Stimulated activated memory B cell treated with anti-CD40 and anti-IgM and Interleukin-4, amounts not matched to agents 10 μg/mL and 1 μg/mL and 100 μg/mL, for 72 hours (primary cell): ENCODE data around the gene UNC93A.
"Not testable (repeated sequence)": the region's sequence is repeated elsewhere in the genome, so short reads cannot be mapped to it uniquely, and the experiment has no call there.

Experiments
- ATAC-seq: fragments of 150-1000 bp; cut with Tn5 transposase; 2 replicates; pipeline ENCODE4 v1.10.0; 2021
- H3K27ac Mint-ChIP-seq: one replicate; pipeline ENCODE4 v1.8.0; 2022; ENCODE audit warnings: mild to moderate bottlenecking, mixed read lengths
- H3K27me3 Mint-ChIP-seq: one replicate; pipeline ENCODE4 v1.8.0; 2022; ENCODE audit warnings: mixed read lengths
- H3K36me3 Mint-ChIP-seq: one replicate; pipeline ENCODE4 v1.8.0; 2022; ENCODE audit warnings: mixed read lengths
- H3K4me1 Mint-ChIP-seq: one replicate; pipeline ENCODE4 v1.8.0; 2022; ENCODE audit warnings: mixed read lengths
- H3K4me3 Mint-ChIP-seq: one replicate; pipeline ENCODE4 v1.8.0; 2022; ENCODE audit warnings: mild to moderate bottlenecking, moderate library complexity, mixed read lengths
- H3K9me3 Mint-ChIP-seq: one replicate; pipeline ENCODE4 v1.8.0; 2022; ENCODE audit warnings: mixed read lengths

The UNC93A gene

DNA sequence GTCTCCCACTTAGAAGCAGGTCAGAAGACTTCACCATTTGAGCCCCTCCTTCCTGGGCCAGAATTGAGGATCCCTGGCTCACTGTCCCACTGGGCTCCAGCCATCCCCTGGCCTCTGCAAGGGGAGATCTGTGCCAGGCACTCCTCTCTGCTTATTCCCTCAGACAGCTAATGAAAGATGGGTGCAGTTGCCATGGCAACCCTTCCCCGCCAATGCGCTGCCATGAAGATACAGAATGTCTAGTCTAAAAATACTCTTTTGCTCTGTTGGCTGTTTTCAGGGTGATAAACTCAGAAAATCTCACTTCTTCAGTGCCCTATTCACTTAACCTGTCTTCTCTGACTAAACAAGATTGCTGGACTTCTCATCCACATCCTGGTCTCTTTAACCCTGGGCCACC is 20.2 kb downstream of the UNC93A start:
- H3K27me3 Mint-ChIP-seq = peaks cover 36% of the 10 kb centered on the region
- peaks cover 4% of the 10 kb centered on the region for H3K9me3 Mint-ChIP-seq
- no peak for ATAC-seq
- no peak overlapping the region for H3K27ac Mint-ChIP-seq
- no peaks in the 10 kb centered on the region for H3K36me3 Mint-ChIP-seq
- no peak overlapping the region for H3K4me3 Mint-ChIP-seq
- H3K4me1 Mint-ChIP-seq = peaks cover 6% of the 10 kb centered on the region

DNA sequence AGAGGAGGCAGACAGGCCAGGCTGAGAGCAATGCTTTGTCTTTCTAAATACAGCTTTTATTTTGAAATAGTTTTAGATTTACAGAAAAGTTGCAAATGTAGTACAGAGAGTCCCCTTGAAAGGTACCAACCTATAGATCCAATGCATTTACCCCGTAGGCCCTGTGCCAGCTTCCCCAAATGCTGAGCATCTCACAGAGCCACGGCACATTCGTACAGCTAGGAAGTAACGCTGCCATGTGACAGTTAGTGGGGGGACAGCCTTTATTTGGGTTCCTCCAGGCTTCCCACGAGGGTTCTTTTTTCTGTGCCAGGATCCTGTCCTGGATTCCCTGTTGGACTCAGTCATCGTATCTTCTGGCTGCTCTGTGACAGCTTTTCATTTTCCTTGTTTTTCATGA is 20.6 kb downstream of the UNC93A start:
- not testable (repeated sequence) for ATAC-seq, H3K4me1 Mint-ChIP-seq

DNA sequence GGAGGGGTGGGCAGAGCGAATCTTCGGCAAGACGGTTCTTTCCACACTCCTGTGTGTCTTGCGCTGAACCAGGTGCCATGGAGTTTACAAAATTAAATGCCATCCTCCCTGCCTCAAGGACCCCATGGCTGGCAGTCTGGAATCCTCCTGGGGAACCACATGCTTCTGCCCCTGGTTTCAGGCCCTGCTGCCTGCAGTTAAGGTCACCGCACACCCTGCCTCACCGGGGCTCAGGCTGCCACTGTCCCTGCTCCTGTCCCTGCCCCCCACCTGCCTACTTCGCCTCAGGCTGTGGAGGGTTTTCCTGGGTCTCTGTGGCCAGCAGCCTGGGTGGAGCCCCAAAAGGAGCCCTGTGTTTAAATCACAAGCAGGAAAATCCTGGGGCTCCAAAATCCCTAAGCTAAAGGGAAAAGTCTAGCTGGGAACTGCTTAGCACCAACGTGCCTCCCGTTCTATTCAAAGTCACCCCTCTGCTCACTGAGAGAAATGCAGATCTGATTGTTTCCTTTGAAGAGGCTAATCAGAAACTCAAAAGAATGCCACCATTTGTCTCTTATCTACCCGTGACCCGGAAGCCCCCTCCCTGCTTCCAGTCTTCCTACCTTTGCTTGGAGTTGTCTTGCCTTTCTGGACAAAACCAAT is 23.2 kb downstream of the UNC93A start:
- Mint-ChIP-seq H3K9me3 (no peaks in the 10 kb centered on the region), H3K36me3 (no peaks in the 10 kb centered on the region), H3K27ac (no peak overlapping the region), H3K4me3 (no peak overlapping the region), H3K4me1 (peaks cover 6% of the 10 kb centered on the region), H3K27me3 (peaks cover 30% of the 10 kb centered on the region)
- no peak for ATAC-seq

More for the DNA sequence above, 20.6 kb downstream of the UNC93A start:
- not testable (repeated sequence) for H3K27ac Mint-ChIP-seq, H3K9me3 Mint-ChIP-seq, H3K4me3 Mint-ChIP-seq, H3K36me3 Mint-ChIP-seq
- H3K27me3 Mint-ChIP-seq = peaks cover 40% of the 10 kb centered on the region

DNA sequence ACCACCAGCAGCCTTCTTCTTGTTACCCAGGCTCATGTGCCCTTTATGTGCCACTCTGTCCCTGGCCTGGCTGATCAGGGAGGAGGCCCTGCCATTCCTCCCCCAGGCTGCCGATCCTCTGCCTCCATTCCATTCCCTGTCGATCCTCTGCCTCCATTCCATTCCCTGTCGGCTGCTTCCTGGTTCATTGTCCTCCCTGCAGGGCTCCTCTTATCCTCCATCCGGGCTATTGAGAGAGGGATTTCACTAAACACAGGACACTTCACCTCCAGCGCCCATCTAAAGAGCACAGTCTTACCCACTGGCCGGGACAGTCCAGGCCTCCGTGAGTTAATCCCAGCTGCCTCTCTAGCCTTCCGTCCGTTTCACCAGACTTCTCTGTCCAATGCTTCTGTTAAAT is 26.1 kb downstream of the UNC93A start:
- H3K36me3 Mint-ChIP-seq = no peaks in the 10 kb centered on the region
- no peak for ATAC-seq
- H3K9me3 Mint-ChIP-seq = no peaks in the 10 kb centered on the region
- peaks cover 41% of the 10 kb centered on the region for H3K27me3 Mint-ChIP-seq
- no peak overlapping the region for H3K4me3 Mint-ChIP-seq
- peaks cover 6% of the 10 kb centered on the region for H3K4me1 Mint-ChIP-seq
- H3K27ac Mint-ChIP-seq = no peak overlapping the region

DNA sequence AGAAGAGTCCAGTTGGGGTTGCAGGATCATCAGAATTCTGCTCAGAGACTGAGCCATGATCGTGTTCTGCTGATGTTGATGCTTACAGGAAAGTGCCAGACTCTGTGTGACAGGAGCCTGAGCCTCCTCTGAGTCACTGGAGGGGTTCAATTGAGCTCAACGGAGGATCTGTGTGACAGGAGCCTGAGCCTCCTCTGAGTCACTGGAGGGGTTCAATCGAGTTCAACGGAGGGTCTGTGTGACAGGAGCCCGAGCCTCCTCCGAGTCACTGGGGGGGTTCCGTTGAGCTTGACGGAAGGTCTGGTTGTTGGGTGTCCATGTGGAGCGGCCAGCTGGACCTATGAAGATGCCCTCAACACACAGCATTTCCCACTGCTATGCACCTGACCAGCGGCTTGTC is 27.2 kb downstream of the UNC93A start:
- H3K4me1 Mint-ChIP-seq, H3K9me3 Mint-ChIP-seq, ATAC-seq, H3K27ac Mint-ChIP-seq, H3K36me3 Mint-ChIP-seq, H3K4me3 Mint-ChIP-seq: not testable (repeated sequence)
- H3K27me3 Mint-ChIP-seq = peaks cover 46% of the 10 kb centered on the region

DNA sequence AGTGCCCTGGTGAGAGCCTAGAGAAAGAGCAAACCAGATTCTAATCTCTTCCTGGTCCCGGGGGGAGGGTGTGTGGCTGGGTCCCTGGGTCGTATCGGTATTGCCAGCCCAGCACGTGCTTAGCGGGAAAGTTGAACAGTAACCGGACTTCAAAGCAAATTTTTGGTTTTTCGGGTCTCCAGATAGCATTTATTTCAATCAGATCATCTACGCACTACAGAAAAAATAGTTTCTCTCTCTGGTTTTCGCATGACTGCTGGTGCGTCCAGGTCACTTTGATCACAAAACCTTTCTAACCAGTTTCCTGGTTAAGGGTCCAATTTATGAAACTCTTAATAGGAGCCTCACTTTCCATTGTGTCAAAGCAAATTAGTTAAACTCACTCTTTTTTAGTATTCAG is 27.7 kb downstream of the UNC93A start:
- H3K4me1 Mint-ChIP-seq, H3K4me3 Mint-ChIP-seq, H3K9me3 Mint-ChIP-seq, H3K36me3 Mint-ChIP-seq, ATAC-seq, H3K27ac Mint-ChIP-seq: not testable (repeated sequence)
- H3K27me3 Mint-ChIP-seq = peaks cover 51% of the 10 kb centered on the region

DNA sequence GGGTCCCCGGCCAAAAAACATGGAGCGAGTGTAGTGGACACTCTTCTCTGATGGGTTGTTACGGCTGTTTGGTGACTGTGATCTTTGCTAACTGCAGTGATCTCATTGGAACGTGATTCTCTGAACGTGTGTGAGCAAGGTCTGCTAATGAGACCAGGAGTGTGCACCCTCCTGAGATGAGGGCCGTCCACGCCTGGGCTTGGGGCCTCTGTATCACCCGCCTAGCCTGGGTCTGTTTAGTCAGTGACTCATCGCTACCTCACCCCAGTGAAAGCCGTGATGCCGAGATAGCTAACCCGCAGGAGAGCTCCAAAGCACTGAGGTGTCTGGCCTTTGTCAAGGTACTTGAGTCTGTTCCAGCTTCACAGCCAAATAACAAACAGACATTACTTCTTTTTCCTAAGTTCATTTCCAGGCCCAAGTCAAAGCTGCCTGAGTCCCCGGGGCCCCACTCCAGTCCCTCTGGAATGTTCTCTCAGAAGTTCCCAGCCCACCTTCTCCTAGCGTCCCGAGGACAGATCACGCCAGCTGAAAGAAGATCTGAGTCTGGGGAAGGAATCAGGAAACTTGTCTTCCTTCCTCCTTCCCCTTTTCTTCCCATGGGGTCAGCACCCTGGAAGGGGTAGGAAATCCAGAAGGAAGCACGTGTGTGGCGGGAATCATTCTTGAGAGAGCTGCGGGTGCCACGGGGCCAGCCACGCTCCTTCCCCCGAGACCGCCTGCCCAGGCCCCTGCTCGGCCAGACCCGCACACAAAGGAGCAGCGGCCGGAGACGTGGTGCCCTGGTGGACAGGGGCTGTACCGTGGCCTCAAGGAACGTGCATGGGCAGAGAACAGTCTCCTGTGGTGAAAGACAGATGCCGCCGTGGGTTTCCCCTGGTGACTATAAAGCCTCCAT is 29.0 kb downstream of the UNC93A start:
- not testable (repeated sequence) for H3K4me3 Mint-ChIP-seq, H3K4me1 Mint-ChIP-seq, H3K27ac Mint-ChIP-seq, ATAC-seq, H3K9me3 Mint-ChIP-seq, H3K36me3 Mint-ChIP-seq
- peaks cover 56% of the 10 kb centered on the region for H3K27me3 Mint-ChIP-seq

DNA sequence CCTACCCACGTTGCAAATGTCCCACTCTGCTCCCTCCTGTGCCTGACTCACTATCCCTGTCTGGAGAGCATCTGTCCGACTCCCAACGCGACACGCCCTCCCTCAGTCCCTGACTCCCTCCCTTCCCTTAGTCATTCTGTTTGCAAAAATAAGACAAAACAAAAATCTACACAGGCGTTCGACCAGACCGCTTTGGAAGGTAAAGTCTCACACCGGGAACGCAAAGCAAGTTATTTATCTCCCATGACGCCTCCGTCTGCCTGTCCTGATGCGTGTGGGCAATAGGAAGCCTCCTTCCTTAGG is 29.6 kb downstream of the UNC93A start:
- H3K27me3 Mint-ChIP-seq = peaks cover 60% of the 10 kb centered on the region
- H3K9me3 Mint-ChIP-seq, H3K36me3 Mint-ChIP-seq, ATAC-seq, H3K4me1 Mint-ChIP-seq, H3K27ac Mint-ChIP-seq, H3K4me3 Mint-ChIP-seq: not testable (repeated sequence)

DNA sequence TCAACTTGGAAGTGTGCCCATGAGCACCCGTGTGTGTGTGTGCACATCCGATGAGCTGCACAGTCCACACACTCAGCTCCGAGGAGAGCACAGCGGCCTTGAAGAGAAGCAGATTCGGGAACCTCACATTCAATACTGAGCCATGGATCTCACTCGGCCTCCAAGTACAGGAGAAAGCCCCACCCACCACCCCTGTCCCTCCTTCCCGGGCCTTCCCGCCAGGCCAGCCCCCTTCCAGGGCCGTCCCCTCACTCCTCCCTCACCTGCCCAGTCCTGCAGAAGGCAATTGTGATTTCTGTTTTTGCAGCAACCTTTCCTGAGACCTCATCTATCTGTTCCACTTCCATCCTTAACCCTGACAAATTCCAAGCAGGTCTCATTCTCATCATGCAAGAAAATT is 30.1 kb downstream of the UNC93A start:
- H3K27me3 Mint-ChIP-seq = peaks cover 62% of the 10 kb centered on the region

DNA sequence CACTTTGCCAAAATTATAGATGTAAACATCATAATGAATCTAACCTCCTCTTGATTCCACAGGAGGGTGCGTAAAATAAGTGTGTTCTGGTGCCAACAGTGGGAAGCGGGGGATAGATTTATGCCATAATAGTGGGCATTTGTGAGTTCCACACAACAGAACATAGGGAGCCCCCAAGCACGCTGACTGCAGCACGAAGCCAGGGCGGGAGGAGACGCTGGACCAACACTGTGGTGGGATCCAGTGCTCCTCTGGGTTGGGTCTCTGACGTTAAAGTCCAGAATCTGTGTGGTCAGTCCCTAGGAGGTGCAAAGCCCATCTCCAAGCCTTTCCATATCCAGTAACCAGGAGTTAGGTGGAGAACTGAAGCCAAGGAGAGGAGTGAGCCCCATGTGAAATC is 32.0 kb downstream of the UNC93A start:
- ATAC-seq = no peak
- peaks cover 47% of the 10 kb centered on the region for H3K27me3 Mint-ChIP-seq
- H3K9me3 Mint-ChIP-seq = no peaks in the 10 kb centered on the region
- no peak overlapping the region for H3K4me3 Mint-ChIP-seq
- H3K36me3 Mint-ChIP-seq = no peaks in the 10 kb centered on the region
- H3K4me1 Mint-ChIP-seq = no peaks in the 10 kb centered on the region
- no peak overlapping the region for H3K27ac Mint-ChIP-seq

More for the DNA sequence above, 30.1 kb downstream of the UNC93A start:
- not testable (repeated sequence) for H3K27ac Mint-ChIP-seq, H3K4me3 Mint-ChIP-seq, H3K36me3 Mint-ChIP-seq, H3K9me3 Mint-ChIP-seq, H3K4me1 Mint-ChIP-seq, ATAC-seq

DNA sequence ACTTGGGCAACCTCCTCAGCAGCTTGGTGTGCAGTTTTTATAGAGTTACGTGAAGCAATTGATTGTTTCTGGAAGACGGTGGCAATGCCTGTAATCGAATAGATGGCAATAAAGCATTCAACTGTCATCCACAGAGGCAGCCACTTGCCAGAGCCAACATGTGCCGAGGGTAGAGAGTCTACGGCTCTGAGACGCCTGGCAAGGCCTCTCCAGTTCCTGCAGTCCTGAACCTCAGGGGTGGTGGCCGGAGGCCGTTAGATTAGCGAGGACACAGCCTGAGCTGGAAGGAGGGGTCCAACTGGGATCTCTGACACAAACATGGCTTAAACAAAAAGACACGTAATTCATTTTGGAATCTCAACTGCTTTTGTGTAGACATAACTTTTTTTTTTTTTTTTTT is 33.0 kb downstream of the UNC93A start:
- no peaks in the 10 kb centered on the region for H3K4me1 Mint-ChIP-seq
- ATAC-seq = no peak
- no peaks in the 10 kb centered on the region for H3K9me3 Mint-ChIP-seq
- no peaks in the 10 kb centered on the region for H3K36me3 Mint-ChIP-seq
- H3K27ac Mint-ChIP-seq = no peak overlapping the region
- peaks cover 57% of the 10 kb centered on the region for H3K27me3 Mint-ChIP-seq
- H3K4me3 Mint-ChIP-seq = no peak overlapping the region

DNA sequence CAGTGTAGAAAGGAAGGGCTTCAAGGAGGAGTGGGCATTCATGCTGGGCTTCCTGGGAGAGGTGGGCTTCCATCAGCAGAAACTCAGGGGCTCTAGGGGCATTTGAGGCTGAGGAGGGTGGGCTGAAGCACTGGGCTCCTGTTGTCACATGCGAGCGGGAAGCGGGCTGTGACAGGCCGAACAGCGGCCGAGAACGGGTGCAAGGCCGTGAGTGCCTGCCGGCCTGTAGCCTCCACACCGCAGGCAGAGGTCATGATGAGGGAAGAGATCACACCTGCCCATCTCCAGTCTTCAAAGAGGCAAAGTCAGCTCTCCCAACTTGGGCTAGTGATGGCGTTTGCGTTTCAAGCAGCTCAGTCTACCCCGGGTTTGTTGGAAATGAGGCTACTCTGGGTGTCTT is 34.7 kb downstream of the UNC93A start:
- H3K9me3 Mint-ChIP-seq = no peaks in the 10 kb centered on the region
- no peak overlapping the region for H3K4me3 Mint-ChIP-seq
- H3K27ac Mint-ChIP-seq = no peak overlapping the region
- H3K27me3 Mint-ChIP-seq = peaks cover 69% of the 10 kb centered on the region
- ATAC-seq = no peak
- no peaks in the 10 kb centered on the region for H3K4me1 Mint-ChIP-seq
- no peaks in the 10 kb centered on the region for H3K36me3 Mint-ChIP-seq

DNA sequence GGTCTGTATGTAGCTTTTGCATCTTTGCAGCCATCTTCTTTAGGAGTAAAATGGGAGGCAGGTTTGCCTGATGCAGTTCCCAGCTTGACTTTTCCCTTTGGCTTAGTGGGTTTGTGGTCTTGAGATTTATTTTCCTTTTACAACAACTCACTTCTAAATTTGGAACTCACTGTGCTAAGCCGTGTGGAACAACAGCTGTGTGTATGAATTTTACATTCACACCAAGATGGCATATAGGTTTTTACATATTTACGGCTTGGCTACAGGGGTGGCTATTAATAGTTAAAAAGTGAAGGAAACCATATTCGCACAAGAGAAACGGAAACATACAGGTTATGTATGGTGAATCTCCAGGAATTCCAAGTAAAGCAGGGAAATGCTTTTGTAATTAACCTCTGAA is 36.3 kb downstream of the UNC93A start:
- Mint-ChIP-seq H3K4me3 (no peak overlapping the region), H3K9me3 (no peaks in the 10 kb centered on the region), H3K4me1 (no peaks in the 10 kb centered on the region), H3K27me3 (peaks cover 56% of the 10 kb centered on the region), H3K27ac (no peak overlapping the region), H3K36me3 (no peaks in the 10 kb centered on the region)
- ATAC-seq = no peak

DNA sequence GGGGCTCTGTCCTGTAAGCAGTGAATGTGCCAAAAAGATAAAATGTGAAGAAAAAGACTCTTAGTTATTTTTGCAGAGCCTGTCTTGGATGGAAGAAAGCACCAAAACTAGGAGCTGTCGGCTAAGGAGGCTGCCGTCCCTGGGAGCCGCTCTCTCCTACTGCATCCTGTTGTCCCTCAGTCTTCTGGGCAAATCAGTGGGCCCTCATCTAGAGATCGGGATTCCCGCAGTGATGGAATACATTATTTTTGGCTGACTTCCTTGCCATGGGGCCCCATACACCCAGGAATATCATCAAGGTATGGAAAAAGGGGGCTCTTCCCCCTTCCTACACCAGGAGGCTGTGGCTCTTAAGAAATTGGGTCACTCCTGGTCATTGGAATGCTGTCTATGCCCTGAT is 37.0 kb downstream of the UNC93A start:
- Mint-ChIP-seq H3K27ac (no peak overlapping the region), H3K9me3 (no peaks in the 10 kb centered on the region), H3K27me3 (peaks cover 54% of the 10 kb centered on the region), H3K36me3 (no peaks in the 10 kb centered on the region), H3K4me1 (no peaks in the 10 kb centered on the region), H3K4me3 (no peak overlapping the region)
- no peak for ATAC-seq

DNA sequence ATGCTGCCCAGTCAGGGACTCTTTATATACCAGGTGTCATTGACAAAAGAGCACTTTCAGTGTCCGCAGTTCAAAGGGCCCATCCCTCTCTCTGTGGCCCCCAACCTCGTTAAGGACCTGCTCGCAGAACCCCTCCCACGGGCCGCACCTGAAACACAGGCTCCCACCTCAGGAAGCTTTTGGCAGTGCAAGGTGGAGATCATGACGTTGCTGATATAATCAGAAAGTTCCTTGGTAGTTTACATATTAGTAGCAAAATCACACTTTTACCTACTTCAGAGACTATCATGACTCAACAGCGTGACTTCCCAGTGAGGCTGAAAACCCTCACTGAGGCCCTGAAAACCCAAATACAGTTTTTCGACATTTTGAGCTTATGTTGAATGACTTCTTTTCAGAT is 37.9 kb downstream of the UNC93A start:
- no peak overlapping the region for H3K27ac Mint-ChIP-seq
- H3K36me3 Mint-ChIP-seq = no peaks in the 10 kb centered on the region
- H3K4me3 Mint-ChIP-seq = no peak overlapping the region
- H3K27me3 Mint-ChIP-seq = peaks cover 44% of the 10 kb centered on the region
- H3K4me1 Mint-ChIP-seq = no peaks in the 10 kb centered on the region
- ATAC-seq = no peak
- no peaks in the 10 kb centered on the region for H3K9me3 Mint-ChIP-seq

DNA sequence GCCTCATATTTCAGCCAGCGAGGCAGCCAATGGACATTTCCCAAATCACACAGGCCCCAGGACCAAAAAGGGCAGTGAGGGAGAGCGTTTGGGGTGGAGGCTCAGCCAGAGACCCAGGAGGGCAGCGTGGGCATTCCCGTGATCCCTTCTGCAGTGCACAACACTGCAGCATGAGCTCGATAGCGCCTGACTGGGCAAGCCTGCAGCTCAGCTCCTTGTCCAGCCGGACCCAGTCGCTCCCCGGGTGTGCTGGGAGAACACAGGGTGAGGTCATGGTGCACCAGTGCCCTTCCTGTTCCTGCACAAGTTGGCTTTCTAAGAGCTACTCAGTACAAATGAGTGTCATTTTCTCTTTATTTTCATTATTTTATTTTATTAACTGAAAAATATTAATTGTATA is 39.6 kb downstream of the UNC93A start:
- ATAC-seq = no peak
- H3K27me3 Mint-ChIP-seq = peaks cover 27% of the 10 kb centered on the region
- H3K36me3 Mint-ChIP-seq = no peaks in the 10 kb centered on the region
- H3K27ac Mint-ChIP-seq = no peak overlapping the region
- no peak overlapping the region for H3K4me3 Mint-ChIP-seq
- no peaks in the 10 kb centered on the region for H3K9me3 Mint-ChIP-seq
- no peaks in the 10 kb centered on the region for H3K4me1 Mint-ChIP-seq
